GM19463 (cell line): ENCODE results near the gene RBPJL.
"Not testable (repeated sequence)": the region's sequence is repeated elsewhere in the genome, so short reads cannot be mapped to it uniquely, and the experiment has no call there.

ENCODE experiments used
- ATAC-seq: cut with Tn5 transposase; IDR thresholded peaks from one replicate; pipeline ENCODE4 v1.9.1; 2021; ENCODE audit warnings: mild to moderate bottlenecking, moderate library complexity; ENCODE audit not compliant: unreplicated experiment

Gene RBPJL

DNA sequence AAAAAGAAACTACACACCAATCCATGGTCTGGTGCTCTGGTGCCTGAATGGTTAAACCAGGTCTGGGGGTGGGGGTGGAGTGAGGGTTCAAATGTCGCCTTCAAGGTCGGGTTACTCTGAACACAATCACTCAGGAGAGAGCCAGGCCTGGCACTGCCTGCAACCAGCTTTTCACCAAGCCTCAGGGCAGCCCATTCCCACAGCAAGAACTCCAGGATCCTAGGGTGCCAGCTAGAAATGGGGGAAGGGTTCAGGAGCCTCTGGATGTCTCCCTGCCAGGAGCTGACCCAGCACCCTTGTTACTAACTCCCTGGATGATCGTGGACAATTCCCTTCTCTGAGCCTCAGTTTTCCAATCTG, 34.9 kb downstream of the RBPJL start:
- ATAC-seq = no peak

- ATAC-seq = no peak
Measured at GRCh38 chr20:45341939-45342854, 35.6 kb downstream of the RBPJL start.

- ATAC-seq = no peak
Measured at GRCh38 chr20:45342855-45343531, 36.4 kb downstream of the RBPJL start.

GRCh38 chr20:45343532-45344167, 37.0 kb downstream of the RBPJL start:
- no peak for ATAC-seq

- ATAC-seq = no peak
Measured at GRCh38 chr20:45344168-45344860, 37.7 kb downstream of the RBPJL start.

- ATAC-seq = no peak
Measured at GRCh38 chr20:45345104-45345936, 38.7 kb downstream of the RBPJL start.

- peak; percentile 31 for ATAC-seq
Measured at GRCh38 chr20:45346291-45346718, 39.7 kb downstream of the RBPJL start.

GRCh38 chr20:45346851-45347250, 40.2 kb downstream of the RBPJL start:
- ATAC-seq = peak; percentile 12

DNA sequence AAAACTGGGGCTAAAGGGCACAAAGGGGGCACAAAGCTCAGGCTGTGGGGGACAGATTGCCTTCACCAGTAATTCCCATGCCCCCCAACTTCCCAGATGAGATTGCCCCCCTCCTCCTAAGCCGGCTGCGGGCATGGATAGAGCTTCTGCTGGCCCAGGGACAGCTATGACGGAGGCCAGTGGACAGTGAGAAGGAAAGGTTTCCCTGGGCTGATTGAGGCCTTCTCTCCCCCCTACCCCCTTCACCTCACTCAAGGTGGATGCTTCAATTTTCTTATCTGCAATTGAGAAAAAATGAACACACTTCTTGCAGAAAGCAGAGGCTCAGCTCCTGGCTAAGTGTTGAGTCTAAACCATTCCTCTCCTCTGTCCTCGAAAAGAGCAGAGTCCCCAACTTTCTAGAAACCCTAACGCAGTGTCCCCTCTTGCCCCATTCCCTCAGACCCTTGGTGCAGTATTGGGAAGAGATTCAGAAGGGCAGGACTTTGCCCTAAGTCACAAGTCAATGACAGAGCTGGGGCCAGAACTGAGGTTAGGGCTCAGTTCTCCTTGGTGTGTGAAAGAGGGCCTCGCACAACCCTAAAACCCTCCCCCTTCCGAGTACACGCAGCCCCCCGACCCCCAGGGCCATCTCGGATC, 40.8 kb downstream of the RBPJL start:
- ATAC-seq = no peak

GRCh38 chr20:45347936-45348778, 41.5 kb downstream of the RBPJL start, which contains the start of gene SDC4:
SDC4 (minus strand) TSS chr20:45348424; CDS start chr20:45348384, 40 bp downstream.
- peak; percentile 66 for ATAC-seq

DNA sequence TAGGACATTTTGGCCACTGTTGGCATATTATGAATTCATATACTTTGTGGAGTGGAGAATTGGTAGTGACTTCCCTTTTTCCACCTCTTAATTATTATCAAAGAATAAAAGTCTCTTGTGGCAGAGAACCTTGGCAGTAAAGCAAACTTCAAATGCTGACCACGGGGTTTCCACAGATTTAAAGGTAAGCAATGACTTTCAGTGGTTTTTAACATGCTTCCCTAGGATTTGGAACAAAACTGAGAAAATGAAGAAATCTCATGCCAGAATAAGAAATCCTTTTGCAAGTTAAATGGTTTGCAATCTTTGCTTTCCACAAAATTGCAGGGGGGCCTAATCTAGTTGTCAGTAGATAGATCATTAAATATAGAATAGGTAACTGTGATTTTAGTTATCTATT, 43.6 kb downstream of the RBPJL start:
- no peak for ATAC-seq

DNA sequence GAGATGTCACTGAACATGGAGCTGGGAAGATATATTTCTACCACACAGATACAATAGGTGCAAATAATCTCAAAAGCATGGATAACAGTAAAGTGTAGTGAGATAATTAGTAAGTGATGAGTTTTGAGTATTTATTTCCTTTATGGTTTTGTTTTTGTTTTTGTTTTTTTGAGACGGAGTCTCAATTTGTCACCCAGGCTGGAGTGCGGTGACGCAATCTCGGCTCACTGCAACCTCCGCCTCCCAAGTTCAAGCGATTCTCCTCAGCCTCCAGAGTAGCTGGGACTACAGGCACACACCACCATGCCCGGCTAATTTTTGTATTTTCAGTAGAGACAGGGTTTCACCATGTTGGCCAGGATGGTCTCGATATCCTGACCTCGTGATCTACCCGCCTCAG, 44.2 kb downstream of the RBPJL start:
- not testable (repeated sequence) for ATAC-seq

- ATAC-seq = no peak
Measured at GRCh38 chr20:45352729-45353128, 46.1 kb downstream of the RBPJL start.

DNA sequence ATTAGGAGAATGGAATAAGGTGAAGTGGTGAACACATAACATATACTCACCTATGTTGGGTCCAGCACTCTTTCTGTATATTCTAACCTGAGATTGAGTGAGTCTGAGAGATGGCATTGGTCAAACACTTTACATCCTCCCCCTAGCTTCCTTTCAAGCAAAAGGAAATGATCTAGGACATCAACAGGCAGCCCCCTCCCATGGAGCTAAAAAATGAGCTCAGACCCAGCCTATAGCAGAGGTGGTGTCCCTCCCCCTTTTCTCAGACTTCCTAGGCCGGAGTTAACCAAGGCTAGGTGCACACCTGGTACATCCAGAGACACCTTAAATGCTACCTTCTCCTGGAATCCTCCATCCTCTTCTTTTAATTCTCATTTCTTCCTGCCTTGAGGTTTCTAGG, 47.1 kb downstream of the RBPJL start:
- ATAC-seq = no peak

GRCh38 chr20:45354423-45355208, 48.0 kb downstream of the RBPJL start:
- no peak for ATAC-seq

- ATAC-seq = no peak
Measured at GRCh38 chr20:45355209-45356084, 48.8 kb downstream of the RBPJL start.
